Suppressor macrophage treated with lipopolysaccharide for 1 hour (primary cell): ENCODE results near the gene MDH1.

ENCODE experiments used
- DNase-seq, 3 donors: peaks; one replicate each; pipeline ENCODE4 v3.0.0-alpha.2; 2020 to 2022

The MDH1 gene

GRCh38 chr2:63639344-63639743, 50.6 kb downstream of the MDH1 start:
- no peak for DNase-seq

GRCh38 chr2:63642946-63643345, 54.2 kb downstream of the MDH1 start:
- DNase-seq, result no peak

- no peak for DNase-seq
Measured at GRCh38 chr2:63643486-63643885, 54.7 kb downstream of the MDH1 start.

- DNase-seq, result no peak
Measured at GRCh38 chr2:63648632-63649031, 59.9 kb downstream of the MDH1 start.

GRCh38 chr2:63649829-63650228, 61.1 kb downstream of the MDH1 start:
- no peak for DNase-seq

- no peak for DNase-seq
Measured at GRCh38 chr2:63650756-63651155, 62.0 kb downstream of the MDH1 start.

- no peak for DNase-seq
Measured at GRCh38 chr2:63651356-63651755, 62.6 kb downstream of the MDH1 start.

- DNase-seq, result no peak
Measured at GRCh38 chr2:63651861-63652651, 63.3 kb downstream of the MDH1 start.

GRCh38 chr2:63652652-63652985, 63.9 kb downstream of the MDH1 start:
- DNase-seq, result no peak

- DNase-seq, result no peak
Measured at GRCh38 chr2:63654959-63655358, 66.2 kb downstream of the MDH1 start.
